Tibial nerve (tissue), 3 donors: Measurements from ENCODE around the gene CPN1.

Experiments
- EP300 ChIP-seq, 2 donors: sonication (generic); formaldehyde crosslinking; IDR thresholded peaks; one replicate each; pipeline ENCODE4 v1.6.1; 2017; ENCODE audit warnings: antibody characterized with exemption in 2 of 2, mild to moderate bottlenecking in 1 of 2
- POLR2A ChIP-seq, 2 donors: fragments of 450-650 bp; IDR thresholded peaks; one replicate each; pipeline ENCODE4 v1.6.1; 2017; ENCODE audit warnings: antibody characterized with exemption in 2 of 2, mild to moderate bottlenecking in 2 of 2, moderate library complexity in 2 of 2

DNA sequence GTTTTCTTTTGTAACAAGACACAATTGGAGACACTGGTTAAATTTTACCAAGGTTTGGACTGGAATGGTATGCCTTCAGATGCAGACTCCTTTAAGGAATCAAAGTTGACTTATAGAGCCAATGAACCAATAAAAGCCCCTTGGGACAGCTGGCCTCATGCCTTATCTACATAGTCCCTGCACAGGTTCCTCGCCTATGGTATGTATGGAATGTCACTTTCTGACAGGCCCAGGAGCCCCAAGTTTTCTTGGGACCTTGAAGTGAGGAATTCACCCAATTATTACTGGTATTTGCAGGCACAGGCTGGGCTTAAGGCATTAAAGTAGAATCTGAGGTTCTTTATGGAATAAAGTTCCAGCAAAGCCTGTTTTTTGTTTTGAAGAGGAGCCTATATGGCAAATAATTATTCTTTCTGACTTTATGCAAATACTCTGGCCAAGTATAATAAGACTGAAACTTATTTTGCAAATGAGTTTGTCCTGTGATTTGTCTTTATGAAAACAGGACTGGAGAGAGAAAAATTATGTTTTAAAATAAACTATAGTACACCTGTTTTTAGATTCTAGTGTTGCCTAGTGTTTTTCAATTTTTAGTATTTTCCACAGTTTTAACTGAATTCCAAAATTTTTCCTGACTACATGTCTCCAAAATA is 47.8 kb downstream of the CPN1 start:
- TF ChIP-seq POLR2A (IDR thresholded peaks at IDR 0.05) (no peak), EP300 (IDR thresholded peaks at IDR 0.05) (no peak)
